ENCODE data around the gene SS18L1.

DNA sequence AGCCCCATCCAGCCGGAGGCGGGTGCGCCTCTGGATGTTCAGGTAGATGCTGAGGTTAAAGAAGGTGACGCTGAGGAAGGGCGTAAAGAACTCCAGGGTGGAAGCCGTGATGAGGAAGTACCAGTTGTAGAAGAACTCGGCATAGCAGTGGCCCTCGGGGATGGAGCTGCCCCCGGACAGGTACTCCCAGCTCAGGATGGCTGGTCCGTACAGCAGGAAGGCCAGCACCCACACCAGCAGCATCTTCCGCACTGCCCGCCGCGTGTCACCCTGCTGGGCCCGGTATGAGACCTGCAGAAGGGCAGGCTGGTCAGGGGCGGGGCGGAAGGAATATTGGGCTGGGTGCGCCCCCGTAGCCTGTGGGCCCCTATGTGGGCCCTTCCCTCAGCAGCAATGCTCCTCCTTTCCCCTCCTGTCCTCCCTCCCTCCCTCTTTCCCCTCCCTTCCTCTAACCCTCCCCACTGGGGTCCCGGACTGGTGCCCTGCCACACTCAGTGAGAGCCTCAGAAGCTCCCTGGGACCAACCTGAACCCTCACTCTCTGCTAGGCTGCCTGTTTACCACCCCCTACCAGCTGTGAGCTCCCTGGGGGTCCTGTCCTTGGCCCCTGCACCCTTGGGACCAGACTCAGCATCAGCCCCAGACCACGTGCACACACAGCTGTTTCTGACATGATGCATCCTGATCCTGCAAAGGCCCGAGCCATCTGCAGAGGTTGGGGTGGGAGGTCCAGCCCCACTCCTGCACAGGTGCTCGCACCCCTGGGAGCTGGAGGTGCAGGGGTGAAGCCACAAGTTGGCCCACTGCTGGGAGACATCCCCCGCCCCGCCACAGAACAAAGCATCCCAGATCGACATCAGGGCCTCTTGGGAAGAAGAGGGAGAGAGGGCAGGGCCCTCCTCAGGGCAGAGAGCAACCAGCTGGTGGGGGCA lies 73.3 kb downstream of the SS18L1 start:
- TF ChIP-seq POLR2AphosphoS5 (IDR thresholded peaks at IDR 0.05; ENCODE audit: borderline replicate concordance, low read depth, low read length), result no peak
- TF ChIP-seq EZH2 (IDR thresholded peaks at IDR 0.05), result no peak
- TF ChIP-seq FOXP2 (optimal IDR thresholded peaks at IDR 0.05; ENCODE audit: control extremely low read depth, extremely low read length, insufficient read depth), result no peak

Measured in SK-N-MC (cell line).